GM18867 (cell line): ENCODE data around the gene C1orf35.

Source experiments
- ATAC-seq: cut with Tn5 transposase; IDR thresholded peaks from one replicate; pipeline ENCODE4 v1.9.1; 2021; ENCODE audit warnings: mild to moderate bottlenecking, moderate library complexity; ENCODE audit not compliant: unreplicated experiment

C1orf35 gene

DNA sequence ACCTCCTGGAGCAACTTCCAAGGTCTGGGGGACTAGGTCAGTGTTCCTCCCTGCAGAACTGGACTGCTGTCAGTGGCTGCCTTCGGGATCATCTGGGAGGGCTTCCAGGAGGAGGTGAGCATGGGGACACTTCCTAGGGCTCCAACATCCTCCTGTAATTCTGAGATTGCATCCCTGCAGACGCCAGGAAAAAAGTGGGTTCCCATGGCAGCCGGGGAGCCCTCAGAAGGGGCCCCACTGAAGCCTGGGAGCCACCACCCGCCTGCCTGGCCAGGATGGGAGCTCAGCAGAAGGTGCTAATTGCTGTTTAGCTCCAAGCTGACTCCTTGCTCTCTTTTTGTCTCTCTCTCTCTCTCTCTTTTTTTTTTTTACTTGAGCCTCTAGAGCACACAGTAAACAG is 36.7 kb downstream of the C1orf35 start:
- no peak for ATAC-seq

DNA sequence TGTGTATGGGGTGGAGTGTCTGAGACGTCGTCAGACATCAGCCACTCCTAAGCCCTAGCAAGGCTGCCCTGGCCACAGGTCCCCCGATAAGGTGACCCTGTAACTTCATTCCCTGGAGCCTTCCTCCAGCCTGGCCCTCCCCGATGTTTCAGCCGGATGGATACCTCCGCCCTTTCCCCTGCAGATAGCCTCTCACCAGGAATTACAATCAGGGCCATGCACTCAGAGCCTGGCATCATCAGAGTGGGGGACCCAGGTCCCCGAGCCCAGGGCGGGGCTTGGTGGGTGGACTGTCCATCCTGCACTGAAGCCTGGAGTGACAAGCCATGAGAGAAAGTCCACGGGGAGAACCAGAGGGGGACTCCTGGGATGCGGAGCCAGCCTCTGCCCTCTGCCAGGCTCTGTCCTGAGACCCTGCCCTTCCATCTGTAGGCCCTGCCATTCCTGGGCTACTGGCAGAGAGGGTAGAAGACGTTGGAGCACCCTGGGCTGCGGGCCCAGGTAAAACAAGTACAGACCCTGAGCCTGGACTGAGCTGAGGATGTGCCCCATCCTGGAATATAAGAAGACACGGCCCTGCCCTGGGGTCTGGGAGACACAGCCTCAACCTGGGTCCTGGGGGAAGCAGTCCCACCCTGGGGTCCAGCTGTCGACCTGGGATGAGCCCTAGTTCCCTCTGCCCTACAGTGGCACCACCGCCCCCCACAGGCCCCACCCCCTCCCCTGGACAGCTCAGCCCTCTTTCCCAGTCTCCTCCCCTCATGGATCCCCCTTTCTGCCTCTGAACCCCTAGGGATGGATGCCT is 37.4 kb downstream of the C1orf35 start:
- no peak for ATAC-seq

DNA sequence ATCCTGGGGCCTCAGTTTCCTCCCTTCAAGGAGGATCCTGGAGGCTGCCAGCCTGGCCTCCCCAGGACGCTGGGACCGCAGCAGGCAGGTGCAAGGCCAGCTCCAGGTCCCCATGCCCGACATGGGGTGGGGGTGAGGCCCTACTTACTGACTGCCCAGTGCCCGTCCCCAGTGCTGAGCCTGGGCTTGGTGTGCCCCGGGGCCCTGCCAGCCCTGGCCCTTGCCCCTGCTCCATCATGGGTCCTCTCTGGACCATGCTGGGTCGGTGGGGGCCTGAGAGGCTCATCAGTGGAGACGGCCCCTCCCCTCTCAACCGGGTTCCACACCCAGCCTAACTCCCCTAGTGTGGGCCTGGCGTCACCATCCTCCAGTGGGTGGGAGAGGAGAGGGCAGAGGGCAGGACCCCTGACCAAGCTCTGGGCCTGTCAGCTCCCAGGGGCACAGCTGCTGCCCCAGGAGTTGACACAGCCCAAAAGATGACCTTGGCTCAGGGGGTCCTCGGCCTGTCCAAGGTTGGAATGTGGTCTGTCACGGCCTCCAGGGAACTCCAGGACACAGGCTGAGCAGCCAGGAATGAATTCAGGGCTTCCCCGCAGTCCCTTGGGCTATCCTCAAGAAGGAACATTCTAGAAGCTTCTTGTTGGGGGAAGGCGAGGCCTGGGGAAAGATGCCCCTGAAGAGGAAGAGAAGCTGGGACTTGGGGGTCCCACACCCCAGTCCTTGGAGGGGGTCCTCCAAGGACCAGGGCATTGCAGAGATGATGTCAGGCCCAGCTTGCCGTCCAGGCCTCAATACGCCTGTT is 38.2 kb downstream of the C1orf35 start:
- ATAC-seq, result no peak

GRCh38 chr1:228064296-228064695 is 38.8 kb downstream of the C1orf35 start:
- ATAC-seq, result no peak

DNA sequence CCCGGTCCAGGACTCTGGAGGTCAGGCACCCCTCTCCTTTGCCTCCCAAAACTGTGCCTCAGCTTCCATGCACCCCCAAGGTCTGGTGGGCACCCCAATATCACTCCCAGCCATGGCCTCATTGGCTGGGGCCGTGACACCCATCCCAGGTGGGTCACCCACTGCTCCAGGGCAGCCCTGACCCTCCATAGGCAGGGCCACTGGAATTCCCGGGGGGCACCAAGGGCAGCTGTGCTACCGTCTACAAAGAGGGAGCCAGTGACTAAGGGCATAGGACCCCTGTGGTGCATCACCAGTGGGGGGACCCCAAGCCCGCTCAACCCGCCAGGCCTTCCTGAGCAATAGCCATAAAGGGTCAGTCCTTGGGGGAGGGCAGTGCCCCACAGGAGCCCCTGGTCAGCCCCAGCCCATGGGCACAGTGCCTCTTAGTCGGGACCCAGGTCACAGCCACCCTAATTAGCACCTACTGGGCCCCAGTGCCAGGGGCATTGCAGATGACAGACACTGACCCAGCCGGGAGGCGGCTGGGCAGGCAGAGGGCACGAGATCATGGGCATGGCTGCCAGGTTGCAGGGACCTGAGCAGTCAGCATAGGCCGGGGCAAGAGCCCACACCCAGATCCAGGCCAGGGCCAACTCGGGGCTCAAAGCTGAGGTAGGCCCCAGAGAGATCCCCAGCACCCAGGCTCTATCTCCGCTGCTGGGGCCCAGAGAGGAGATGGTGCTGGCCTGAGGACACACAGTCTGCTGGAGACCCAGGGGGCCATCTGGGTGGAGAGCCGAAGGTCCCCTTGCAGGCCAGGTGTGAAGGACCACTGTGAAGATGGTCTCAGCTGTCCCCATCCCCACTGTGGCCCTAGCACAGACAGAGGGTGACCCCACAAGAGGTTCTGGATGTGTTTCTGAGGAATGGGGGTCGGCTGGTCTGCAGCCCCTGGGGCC is 39.6 kb downstream of the C1orf35 start:
- no peak for ATAC-seq

GRCh38 chr1:228062812-228063211 is 40.3 kb downstream of the C1orf35 start:
- ATAC-seq, result no peak

- ATAC-seq, result no peak
Measured at GRCh38 chr1:228062085-228062791, 40.9 kb downstream of the C1orf35 start.

GRCh38 chr1:228061411-228062084 is 41.6 kb downstream of the C1orf35 start:
- ATAC-seq, result no peak

- ATAC-seq, result no peak
Measured at GRCh38 chr1:228060458-228061190, 42.5 kb downstream of the C1orf35 start.

DNA sequence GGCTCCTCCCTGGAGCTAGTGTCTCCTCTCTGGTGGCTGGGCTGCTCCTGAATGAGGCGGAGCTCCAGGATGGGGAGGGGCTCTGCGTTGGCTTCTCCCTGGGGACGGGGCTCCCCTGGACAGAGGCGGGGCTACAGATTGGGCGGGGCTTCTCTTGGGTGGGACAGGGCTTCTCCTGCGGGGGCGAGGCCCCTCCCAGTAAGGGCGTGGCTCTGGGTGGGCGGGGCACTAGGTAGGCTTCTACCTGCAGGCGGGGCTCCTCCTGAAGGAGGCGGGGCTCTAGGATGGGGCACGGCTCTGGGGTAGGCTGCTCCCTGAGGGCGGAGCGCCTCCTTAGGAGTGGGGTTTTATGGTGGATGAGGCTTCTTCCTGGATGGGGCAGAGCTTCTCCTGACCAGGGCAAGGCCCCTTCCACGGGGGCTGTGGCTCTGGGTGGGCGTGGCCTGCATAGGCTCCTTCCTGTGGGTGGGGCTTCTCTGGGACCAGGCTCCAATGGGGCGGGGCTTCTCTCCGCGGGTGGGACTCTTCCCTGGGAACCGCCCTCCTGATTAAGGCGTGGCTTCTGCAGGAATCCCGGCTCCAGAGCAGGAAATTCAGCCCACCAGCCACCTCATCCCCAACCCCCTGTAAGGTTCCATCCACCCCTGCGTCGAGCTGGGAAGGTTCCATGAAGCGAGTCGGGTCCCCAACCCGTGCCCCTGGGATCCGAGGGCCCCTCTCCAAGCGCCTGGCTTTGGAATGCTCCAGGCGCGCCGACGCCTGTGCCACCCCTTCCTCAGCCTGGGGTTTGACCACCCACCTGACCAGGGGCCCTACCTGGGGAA is 43.3 kb downstream of the C1orf35 start:
- ATAC-seq, result no peak

DNA sequence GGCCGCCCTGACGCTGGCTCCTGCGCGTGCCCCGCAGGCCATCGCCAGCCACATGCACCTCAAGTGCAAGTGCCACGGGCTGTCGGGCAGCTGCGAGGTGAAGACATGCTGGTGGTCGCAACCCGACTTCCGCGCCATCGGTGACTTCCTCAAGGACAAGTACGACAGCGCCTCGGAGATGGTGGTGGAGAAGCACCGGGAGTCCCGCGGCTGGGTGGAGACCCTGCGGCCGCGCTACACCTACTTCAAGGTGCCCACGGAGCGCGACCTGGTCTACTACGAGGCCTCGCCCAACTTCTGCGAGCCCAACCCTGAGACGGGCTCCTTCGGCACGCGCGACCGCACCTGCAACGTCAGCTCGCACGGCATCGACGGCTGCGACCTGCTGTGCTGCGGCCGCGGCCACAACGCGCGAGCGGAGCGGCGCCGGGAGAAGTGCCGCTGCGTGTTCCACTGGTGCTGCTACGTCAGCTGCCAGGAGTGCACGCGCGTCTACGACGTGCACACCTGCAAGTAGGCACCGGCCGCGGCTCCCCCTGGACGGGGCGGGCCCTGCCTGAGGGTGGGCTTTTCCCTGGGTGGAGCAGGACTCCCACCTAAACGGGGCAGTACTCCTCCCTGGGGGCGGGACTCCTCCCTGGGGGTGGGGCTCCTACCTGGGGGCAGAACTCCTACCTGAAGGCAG is 44.0 kb downstream of the C1orf35 start:
- no peak for ATAC-seq

DNA sequence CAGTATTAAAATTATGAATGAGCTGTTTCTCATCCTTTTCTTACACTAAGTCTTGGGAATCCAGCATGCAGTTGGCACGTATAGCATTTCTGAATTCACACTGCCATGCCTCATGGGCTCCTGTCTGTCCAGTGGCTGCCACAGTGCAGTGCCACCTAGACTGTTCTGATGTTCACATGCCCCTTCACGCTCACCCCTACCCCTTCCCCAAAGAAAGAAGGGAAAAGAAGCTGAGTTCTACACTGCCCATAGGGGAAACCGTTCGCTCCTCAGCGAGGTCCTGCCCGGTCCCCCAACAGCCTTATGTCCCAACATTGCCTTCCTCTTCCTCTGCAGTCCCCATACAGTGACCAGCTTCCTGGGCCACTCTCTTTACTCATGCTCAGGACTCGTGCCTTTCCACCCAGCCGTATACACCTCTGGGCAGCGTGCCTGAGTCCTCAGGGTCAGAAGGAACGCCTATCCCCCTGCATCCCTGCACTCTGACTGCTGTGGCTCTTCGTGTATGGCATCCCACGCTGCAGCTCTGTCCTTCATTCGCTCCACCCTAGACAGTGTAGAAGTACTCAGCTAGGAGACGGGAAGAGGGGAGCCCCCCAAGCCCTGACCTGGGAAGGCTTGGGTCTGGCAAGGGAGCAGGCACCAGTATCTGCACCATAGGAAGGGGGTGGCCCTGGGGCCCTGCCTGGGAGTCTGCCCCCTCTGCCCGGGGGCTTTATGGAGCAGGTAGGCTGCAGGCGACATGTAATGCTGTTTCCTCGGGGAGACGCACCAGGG is 44.8 kb downstream of the C1orf35 start:
- no peak for ATAC-seq
